IgD-negative memory B cell (primary cell): ENCODE data around the gene APP. TPM values are rescaled to one million over a fixed set of nuclear protein-coding genes. Genes with fewer than 3 reads are reported as not detected.
A peak's percentile ranks its signal among the peaks of the same experiment; 100 is the strongest.

Source experiments
- H3K27ac Mint-ChIP-seq, 3 donors: one replicate each; pipeline ENCODE4 v1.8.0; 2020 to 2022; ENCODE audit warnings: mild to moderate bottlenecking in 3 of 3, mixed read lengths in 3 of 3, moderate library complexity in 1 of 3
- H3K27me3 Mint-ChIP-seq: one replicate; pipeline ENCODE4 v1.8.0; 2021; ENCODE audit warnings: mixed read lengths
- H3K36me3 Mint-ChIP-seq: one replicate; pipeline ENCODE4 v1.8.0; 2020; ENCODE audit warnings: mild to moderate bottlenecking, mixed read lengths
- H3K4me1 Mint-ChIP-seq, 3 donors: one replicate each; pipeline ENCODE4 v1.8.0; 2020 to 2022; ENCODE audit warnings: mixed read lengths in 3 of 3, mild to moderate bottlenecking in 1 of 3
- H3K4me3 Mint-ChIP-seq, 4 donors: one replicate each; pipeline ENCODE4 v1.8.0; 2020 to 2022; ENCODE audit warnings: mild to moderate bottlenecking in 4 of 4, mixed read lengths in 4 of 4, moderate library complexity in 3 of 4
- H3K9me3 Mint-ChIP-seq, 3 donors: one replicate each; pipeline ENCODE4 v1.8.0; 2020 to 2021; ENCODE audit warnings: mixed read lengths in 3 of 3, mild to moderate bottlenecking in 1 of 3
- polyA plus RNA-seq: library from polyadenylated mRNA; unstranded; fragments of 300-500 nt; fragmentation: Illumina TruSeq; gene quantifications from one replicate; pipeline ENCODE4 v1.2.3, GENCODE V29; 2021

APP gene
- polyA plus RNA-seq, 1 donor from 2014 or later = 12.5 TPM

DNA sequence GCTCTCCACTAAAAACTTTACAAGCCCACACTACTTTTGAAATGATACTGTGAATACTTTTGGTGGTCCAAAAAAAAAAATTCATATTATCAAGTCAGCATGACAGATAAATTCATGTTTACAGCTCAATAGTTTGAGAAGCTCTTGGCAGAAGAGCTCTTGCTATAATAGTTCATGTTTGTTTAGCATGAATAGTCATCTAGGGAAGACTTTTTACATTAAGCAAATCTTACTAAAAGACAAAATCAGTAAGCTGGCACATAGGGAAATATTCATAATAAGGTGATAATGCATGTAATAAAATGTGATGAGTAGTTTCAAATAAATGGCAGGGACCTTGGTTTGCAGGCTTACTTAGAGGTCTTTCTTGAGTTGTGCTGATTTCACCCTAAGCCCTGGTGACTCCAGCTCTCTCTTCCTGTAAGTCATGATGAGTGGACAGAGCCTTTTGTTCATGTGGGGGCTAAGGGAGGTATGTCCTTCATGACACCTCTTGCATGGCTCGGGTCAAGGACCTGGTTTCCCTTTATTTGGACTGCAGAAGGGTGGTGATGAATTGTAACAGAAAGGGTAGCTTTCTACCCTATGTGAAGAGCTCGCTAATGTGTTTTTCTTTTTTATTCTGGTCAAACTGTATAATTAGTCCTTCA, 269.1 kb downstream of the APP start:
- H3K36me3 Mint-ChIP-seq = peaks cover 1% of the 10 kb centered on the region
- H3K9me3 Mint-ChIP-seq = no peaks in the 10 kb centered on the region
- H3K4me1 Mint-ChIP-seq = peaks cover 8 to 10% (median 8%) of the 10 kb centered on the region in 3 donors
- no peak overlapping the region for H3K27ac Mint-ChIP-seq
- no peak overlapping the region for H3K4me3 Mint-ChIP-seq
- H3K27me3 Mint-ChIP-seq = no peaks in the 10 kb centered on the region

DNA sequence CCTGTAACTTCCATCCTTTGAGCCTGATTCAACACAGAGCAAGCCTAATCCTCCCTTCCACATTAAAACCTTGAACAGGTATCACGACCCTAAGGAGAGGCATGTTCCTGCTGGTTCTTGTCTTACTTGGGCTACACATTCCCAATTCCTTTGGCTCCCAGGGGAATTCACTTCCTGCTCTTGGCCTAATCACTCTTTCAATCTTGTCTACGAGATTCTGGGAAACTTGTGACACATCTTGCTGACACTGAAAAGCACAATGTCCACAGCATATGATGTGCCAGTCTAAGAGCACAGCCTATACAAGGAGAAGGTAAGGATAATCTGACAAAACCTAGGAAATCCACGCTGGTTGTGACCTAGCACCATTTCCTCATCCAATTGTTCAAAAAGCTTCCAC, 271.9 kb downstream of the APP start:
- H3K9me3 Mint-ChIP-seq = no peaks in the 10 kb centered on the region
- no peaks in the 10 kb centered on the region for H3K36me3 Mint-ChIP-seq
- no peak overlapping the region for H3K27ac Mint-ChIP-seq
- H3K4me3 Mint-ChIP-seq = no peak overlapping the region
- H3K27me3 Mint-ChIP-seq = no peaks in the 10 kb centered on the region
- H3K4me1 Mint-ChIP-seq = peaks cover 4 to 8% (median 6%) of the 10 kb centered on the region in 3 donors

DNA sequence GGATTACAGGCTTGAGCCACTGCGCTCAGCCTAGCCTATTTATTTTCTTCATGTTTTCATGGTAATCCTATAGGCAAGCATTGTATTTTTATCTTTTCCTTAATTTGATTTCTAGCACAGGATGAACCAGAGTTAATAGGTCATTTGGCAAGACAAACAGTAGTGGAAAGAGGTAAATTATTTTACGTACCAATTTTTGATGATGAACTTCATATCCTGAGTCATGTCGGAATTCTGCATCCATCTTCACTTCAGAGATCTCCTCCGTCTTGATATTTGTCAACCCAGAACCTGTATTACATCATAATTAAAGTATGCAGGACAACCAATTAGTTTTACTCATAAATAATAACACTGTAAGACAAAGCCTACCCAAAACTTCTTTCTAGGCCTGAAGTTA, 273.2 kb downstream of the APP start:
- Mint-ChIP-seq H3K4me3 (no peak overlapping the region), H3K27me3 (no peaks in the 10 kb centered on the region), H3K4me1 (peaks cover 0 to 3% (median 2%) of the 10 kb centered on the region in 3 donors), H3K9me3 (no peaks in the 10 kb centered on the region), H3K27ac (no peak overlapping the region), H3K36me3 (no peaks in the 10 kb centered on the region)

DNA sequence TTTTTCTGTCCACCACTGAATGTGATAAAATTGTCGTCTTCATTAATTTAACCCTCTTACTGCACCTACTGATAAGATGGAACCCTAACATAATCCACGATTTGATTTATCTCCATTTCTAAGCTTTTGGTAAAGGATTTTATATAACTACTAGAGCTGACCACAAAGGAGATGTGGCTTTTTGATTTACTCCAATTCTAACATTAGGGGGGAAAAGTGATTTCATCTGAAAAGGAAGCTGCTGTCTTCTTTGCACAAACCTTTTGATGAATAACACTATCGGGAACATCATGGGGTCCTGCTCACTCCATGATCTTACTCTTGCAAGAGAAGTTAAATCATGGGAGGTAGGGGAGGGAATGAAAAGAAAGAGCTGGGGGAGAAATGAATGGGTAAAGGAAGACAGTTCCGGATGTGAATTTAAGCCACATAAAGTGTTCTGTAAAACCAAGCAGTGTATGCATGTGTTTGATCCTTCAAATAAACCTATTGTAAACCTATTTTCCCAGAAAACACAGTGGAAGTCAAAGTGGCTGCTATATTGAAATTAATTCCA, 274.0 kb downstream of the APP start:
- Mint-ChIP-seq H3K36me3 (no peaks in the 10 kb centered on the region), H3K27ac (no peak overlapping the region), H3K27me3 (no peaks in the 10 kb centered on the region), H3K4me1 (peaks cover 0 to 3% (median 0%) of the 10 kb centered on the region in 3 donors), H3K4me3 (no peak overlapping the region), H3K9me3 (no peaks in the 10 kb centered on the region)

DNA sequence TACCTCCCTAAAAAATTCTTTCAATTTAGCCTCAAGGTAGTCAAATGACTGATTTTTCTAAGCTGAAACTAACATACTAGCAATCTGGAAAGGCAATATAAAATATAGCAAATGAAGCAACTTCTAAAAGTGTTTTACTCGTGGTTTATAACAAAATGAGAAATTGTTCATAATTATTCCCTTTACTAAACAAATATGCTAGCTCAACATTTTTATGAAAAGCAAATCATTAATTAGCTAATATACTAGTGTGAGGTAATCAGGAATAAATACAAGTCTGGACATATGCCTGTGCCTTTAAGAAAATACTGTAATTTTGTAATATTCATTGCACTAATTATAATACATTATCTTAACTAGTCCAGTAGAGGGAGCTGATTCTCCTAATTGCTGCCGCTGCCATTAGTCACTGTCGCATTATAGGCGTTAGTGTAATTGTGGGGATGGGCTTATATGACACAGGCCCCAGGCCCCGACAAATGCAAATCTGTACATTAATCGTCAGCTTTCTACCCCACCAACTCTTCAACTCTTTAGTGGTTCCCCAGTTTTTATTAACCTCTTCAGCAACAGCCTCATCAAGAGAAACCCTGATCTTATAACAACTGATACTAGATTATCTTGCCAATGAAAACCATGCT, 274.9 kb downstream of the APP start:
- H3K27ac Mint-ChIP-seq = peak overlapping the region in 1 of 3 donors; percentile 71

DNA sequence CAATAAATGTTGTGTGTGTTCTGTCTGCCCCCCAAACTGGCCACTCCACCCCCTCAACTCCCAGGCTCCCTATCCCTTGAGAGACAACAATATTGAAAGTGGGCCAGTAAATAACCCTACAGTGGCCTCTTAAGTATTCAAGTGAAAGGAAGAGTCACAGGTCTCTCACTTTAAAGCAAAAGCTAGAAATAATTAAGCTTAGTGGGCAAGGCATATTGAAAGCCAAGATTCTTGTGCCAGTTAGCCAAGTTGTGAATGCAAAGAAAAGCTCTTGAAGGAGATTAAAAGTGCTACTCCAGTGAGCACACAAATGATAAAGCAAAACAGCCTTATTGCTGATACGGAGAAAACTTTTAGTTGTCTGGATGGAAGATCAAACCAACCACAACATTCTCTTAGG, 277.4 kb downstream of the APP start:
- Mint-ChIP-seq H3K36me3 (no peaks in the 10 kb centered on the region), H3K9me3 (no peaks in the 10 kb centered on the region)

More for the DNA sequence above, 274.9 kb downstream of the APP start:
- H3K27me3 Mint-ChIP-seq = no peaks in the 10 kb centered on the region
- peaks cover 0 to 3% (median 0%) of the 10 kb centered on the region in 3 donors for H3K4me1 Mint-ChIP-seq
- no peak overlapping the region for H3K4me3 Mint-ChIP-seq
- H3K36me3 Mint-ChIP-seq = no peaks in the 10 kb centered on the region
- no peaks in the 10 kb centered on the region for H3K9me3 Mint-ChIP-seq

DNA sequence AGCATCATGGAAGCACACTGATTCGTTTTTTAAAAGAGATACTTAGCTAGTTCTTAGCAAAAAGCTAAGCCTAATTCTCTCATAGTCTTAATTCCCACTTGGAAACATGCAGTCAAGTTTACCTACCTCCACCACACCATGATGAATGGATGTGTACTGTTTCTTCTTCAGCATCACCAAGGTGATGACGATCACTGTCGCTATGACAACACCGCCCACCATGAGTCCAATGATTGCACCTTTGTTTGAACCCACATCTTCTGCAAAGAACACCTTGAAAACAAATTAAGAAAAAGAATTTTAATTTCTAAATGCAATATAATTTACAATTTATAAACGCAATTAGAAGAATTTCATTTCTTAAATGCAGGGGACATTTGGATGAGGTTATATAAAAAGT, 279.0 kb downstream of the APP start:
- Mint-ChIP-seq H3K4me3 (no peak overlapping the region), H3K4me1 (peaks cover 0 to 3% (median 0%) of the 10 kb centered on the region in 3 donors), H3K27ac (no peak overlapping the region), H3K36me3 (no peaks in the 10 kb centered on the region), H3K27me3 (no peaks in the 10 kb centered on the region), H3K9me3 (peaks cover 0 to 1% (median 0%) of the 10 kb centered on the region in 3 donors)

More for the DNA sequence above, 277.4 kb downstream of the APP start:
- no peaks in the 10 kb centered on the region for H3K27me3 Mint-ChIP-seq
- peaks cover 0 to 3% (median 0%) of the 10 kb centered on the region in 3 donors for H3K4me1 Mint-ChIP-seq
- no peak overlapping the region for H3K4me3 Mint-ChIP-seq
- no peak overlapping the region for H3K27ac Mint-ChIP-seq

DNA sequence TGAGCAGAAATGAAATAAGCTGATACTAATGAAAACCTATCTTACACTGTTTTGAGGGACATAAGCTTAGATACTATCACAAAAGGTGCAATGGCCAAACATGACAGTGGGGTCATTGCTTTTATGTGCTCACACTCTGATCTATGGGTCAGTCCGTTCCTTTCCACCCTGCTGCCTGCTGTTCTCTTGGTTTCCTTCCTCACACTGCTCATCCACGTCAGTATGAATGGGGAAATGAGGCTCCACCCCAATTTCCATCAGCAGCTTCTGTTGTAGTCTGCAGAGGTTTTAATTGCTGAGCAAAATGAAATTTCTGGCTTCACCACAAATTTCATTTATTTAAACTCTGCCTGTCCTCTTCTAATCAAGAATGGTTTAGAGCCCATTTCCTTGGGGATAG, 280.6 kb downstream of the APP start:
- Mint-ChIP-seq H3K9me3 (peaks cover 0 to 1% (median 0%) of the 10 kb centered on the region in 3 donors), H3K27ac (no peak overlapping the region)

DNA sequence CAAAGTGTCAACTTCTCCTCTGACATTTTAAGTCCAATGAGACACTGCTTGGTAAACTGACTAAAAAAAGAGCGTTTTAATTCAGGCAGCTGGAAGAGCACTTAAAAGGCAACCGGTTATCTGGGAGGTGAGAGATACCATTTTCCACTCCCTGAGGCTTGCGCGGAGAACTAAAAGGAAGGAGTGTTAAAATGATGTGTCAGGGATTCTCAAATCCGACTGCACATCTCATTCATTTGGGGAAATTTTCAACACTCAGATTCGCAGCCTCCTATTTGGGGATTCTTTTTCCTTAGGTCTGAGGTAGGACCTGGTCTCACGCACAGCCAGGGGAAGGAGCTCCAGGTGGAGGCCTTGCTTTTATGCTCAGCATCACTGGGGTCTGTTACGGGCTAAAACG, 281.9 kb downstream of the APP start:
- Mint-ChIP-seq H3K27ac (no peak overlapping the region), H3K9me3 (peaks cover 0 to 1% (median 0%) of the 10 kb centered on the region in 3 donors), H3K27me3 (no peaks in the 10 kb centered on the region), H3K4me1 (no peaks in the 10 kb centered on the region), H3K36me3 (no peaks in the 10 kb centered on the region), H3K4me3 (no peak overlapping the region)

More for the DNA sequence above, 280.6 kb downstream of the APP start:
- Mint-ChIP-seq H3K4me3 (no peak overlapping the region), H3K27me3 (no peaks in the 10 kb centered on the region), H3K4me1 (no peaks in the 10 kb centered on the region), H3K36me3 (no peaks in the 10 kb centered on the region)

DNA sequence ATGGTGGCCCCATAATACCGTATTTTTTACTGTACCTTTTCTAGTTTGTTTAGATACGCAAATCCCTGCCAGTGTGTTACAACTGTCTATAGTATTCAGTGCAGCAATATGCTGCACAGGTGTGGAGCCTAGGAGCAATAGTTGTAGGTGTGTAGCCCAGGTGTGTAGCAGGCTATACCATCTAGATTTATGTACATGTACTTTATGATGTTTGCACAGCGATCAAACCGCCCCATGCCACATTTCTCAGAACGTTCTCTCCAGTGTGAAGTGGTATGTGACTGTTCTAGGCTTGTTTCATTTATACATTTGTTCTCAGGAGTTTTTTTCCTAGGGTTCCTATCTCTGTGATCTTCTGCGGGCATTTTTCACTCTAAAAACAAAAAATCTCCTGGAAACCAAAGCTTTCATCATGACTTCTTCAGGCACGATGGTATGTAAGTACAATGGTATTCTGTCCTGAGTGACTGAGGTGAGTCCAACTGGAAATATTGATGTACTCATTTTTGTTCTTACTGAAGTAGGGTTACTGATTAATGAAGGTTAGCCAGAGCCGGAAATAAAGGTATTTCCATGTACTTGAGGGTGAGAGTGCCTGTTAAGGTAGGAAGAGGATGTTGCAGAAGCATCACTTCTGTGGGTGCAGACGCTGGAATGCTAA, 282.8 kb downstream of the APP start:
- Mint-ChIP-seq H3K36me3 (no peaks in the 10 kb centered on the region), H3K27ac (no peak overlapping the region), H3K4me3 (no peak overlapping the region), H3K27me3 (no peaks in the 10 kb centered on the region), H3K4me1 (no peaks in the 10 kb centered on the region), H3K9me3 (peaks cover 0 to 1% (median 0%) of the 10 kb centered on the region in 3 donors)

DNA sequence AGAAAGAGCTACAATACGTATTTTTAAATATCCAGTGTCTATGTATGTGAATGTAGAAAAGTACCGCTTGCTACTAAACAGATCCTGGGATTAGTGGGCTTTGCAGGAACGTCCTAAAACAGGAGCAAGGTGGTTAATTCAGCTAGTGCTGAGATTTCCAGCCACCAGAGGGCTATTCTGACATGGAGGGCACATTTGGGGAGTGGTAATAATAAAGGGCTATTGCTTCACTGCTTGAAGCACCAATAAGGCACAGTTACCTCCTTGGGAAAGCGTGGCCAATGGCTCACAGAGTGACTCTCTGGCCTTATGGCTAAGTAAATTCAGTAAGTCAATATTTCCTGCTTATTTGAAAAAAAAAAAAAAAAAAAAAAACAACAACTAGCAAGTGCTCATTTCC, 283.4 kb downstream of the APP start:
- no peak overlapping the region for H3K27ac Mint-ChIP-seq
- H3K4me1 Mint-ChIP-seq = no peaks in the 10 kb centered on the region
- no peak overlapping the region for H3K4me3 Mint-ChIP-seq

DNA sequence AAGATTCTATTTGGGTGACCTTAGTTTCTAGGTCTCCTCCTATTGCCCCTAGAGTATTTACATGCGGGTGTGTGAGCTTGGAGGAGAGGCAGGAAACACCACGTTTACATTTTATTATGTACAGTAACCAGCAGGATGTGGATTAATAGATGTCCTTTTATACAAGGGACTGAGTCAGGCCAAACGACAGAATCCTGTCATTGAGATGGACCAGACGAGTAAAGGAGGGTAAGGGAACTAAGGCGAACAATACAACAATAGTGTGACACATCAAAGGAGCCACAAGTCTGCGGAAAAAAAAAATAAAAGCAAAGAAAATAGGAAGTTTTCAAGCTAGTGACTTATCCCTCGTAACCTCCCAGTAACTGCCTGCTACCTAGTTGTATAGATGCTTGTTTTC, 284.7 kb downstream of the APP start:
- no peaks in the 10 kb centered on the region for H3K27me3 Mint-ChIP-seq
- H3K27ac Mint-ChIP-seq = no peak overlapping the region
- H3K4me1 Mint-ChIP-seq = peaks cover 0 to 2% (median 0%) of the 10 kb centered on the region in 3 donors
- H3K9me3 Mint-ChIP-seq = peaks cover 0 to 1% (median 0%) of the 10 kb centered on the region in 3 donors
- no peak overlapping the region for H3K4me3 Mint-ChIP-seq
- no peaks in the 10 kb centered on the region for H3K36me3 Mint-ChIP-seq

More for the DNA sequence above, 283.4 kb downstream of the APP start:
- H3K9me3 Mint-ChIP-seq = peaks cover 0 to 1% (median 0%) of the 10 kb centered on the region in 3 donors
- H3K27me3 Mint-ChIP-seq = no peaks in the 10 kb centered on the region
- H3K36me3 Mint-ChIP-seq = no peaks in the 10 kb centered on the region

DNA sequence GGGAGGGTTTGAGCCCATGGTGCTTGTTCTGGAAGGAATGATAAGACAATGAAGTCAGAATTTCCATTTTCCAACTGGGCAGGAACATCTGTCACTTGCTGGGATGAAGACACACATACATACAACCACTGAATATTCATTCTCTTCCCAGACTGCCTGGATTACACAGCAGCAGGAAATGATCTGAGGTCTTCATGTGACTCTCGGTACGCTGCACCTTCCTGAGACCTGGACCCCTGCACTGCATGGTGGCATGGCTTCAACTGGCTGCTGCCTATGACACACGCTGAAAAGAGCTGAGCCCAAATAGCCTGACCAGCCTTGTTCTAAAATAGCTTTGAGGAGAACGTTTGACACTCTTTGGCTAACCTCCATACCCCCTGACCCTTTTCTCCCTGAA, 285.2 kb downstream of the APP start:
- Mint-ChIP-seq H3K36me3 (no peaks in the 10 kb centered on the region), H3K27ac (no peak overlapping the region), H3K27me3 (no peaks in the 10 kb centered on the region), H3K9me3 (peaks cover 0 to 1% (median 0%) of the 10 kb centered on the region in 3 donors), H3K4me1 (peaks cover 0 to 2% (median 0%) of the 10 kb centered on the region in 3 donors), H3K4me3 (no peak overlapping the region)

DNA sequence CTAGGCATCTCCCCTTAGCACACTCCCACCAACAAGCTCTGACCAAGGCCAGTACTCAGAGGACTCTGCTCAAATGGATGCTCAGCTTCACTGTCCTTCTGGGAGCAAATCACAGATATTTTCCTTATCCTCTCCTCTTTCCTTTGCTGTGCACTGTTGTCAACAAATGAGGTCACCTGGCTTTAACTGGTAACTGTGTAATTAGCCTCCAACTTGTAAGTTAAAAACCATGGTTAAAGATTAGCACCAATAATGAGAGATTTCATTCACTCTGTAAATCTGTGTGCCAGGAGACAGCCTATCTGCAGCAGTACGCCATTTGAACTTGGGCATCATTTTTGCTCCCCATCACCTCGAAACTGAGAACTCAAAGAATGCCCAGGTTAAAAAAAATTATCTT, 286.3 kb downstream of the APP start:
- H3K27me3 Mint-ChIP-seq = no peaks in the 10 kb centered on the region
- H3K36me3 Mint-ChIP-seq = peaks cover 3% of the 10 kb centered on the region
- peaks cover 0 to 1% (median 0%) of the 10 kb centered on the region in 3 donors for H3K9me3 Mint-ChIP-seq
- H3K4me3 Mint-ChIP-seq = no peak overlapping the region
- H3K27ac Mint-ChIP-seq = no peak overlapping the region
- peaks cover 0 to 2% (median 0%) of the 10 kb centered on the region in 3 donors for H3K4me1 Mint-ChIP-seq
